ENCODE results near the gene IFNA17.
"Not testable (repeated sequence)": the region's sequence is repeated elsewhere in the genome, so short reads cannot be mapped to it uniquely, and the experiment has no call there.

The IFNA17 gene

GRCh38 chr9:21210311-21210710 lies 17.7 kb downstream of the IFNA17 start:
- DNase-seq = no peak

DNA sequence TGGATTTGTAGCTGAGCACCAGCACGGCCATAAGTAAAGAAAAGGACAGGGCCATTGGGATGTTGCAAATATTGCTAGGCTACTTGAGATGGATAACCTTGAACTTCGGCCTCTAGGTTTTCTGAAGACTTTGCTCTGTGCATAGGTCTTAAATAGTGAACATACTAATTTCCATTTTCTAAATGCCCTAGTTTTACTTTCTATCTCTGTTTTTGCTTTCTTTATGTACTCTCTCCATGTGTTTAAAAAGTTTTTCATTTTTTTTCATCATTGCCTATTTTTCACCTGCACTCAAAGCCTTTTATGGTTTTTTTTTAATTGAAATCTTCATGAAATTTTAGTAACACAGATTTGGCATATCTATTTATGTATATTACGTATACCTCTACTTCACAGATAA lies 21.0 kb downstream of the IFNA17 start, which contains the start of gene IFNA10:
TSS of gene IFNA10 (minus strand) at position 101 of the 400 bp plus-strand sequence. CDS start at position 55, 46 bp downstream.
- DNase-seq = not testable (repeated sequence)

DNA sequence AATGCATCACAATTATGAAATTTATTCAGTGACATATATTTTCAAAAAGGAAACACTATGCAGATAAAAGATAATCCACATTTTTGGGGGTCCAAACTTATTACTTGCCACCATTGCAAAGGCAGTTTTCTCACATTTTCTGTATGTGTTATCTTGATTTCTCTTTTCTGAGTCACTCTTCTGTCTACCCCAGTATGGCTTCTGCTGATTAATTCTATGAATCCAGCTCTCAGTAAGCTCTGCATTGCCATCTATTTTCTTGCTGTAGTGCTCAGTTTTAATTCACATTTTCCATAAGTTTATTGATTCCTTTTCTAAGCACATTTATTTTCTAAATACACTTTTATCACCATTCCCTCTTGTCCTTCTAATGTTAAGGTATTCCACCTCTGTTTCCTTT lies 22.8 kb downstream of the IFNA17 start:
- no peak for DNase-seq

GRCh38 chr9:21202105-21202504 lies 25.9 kb downstream of the IFNA17 start, which contains the start of gene IFNA7:
TSS of gene IFNA7 (minus strand) at chr9:21202205. CDS start at chr9:21202165, 40 bp downstream.
- DNase-seq = not testable (repeated sequence)

DNA sequence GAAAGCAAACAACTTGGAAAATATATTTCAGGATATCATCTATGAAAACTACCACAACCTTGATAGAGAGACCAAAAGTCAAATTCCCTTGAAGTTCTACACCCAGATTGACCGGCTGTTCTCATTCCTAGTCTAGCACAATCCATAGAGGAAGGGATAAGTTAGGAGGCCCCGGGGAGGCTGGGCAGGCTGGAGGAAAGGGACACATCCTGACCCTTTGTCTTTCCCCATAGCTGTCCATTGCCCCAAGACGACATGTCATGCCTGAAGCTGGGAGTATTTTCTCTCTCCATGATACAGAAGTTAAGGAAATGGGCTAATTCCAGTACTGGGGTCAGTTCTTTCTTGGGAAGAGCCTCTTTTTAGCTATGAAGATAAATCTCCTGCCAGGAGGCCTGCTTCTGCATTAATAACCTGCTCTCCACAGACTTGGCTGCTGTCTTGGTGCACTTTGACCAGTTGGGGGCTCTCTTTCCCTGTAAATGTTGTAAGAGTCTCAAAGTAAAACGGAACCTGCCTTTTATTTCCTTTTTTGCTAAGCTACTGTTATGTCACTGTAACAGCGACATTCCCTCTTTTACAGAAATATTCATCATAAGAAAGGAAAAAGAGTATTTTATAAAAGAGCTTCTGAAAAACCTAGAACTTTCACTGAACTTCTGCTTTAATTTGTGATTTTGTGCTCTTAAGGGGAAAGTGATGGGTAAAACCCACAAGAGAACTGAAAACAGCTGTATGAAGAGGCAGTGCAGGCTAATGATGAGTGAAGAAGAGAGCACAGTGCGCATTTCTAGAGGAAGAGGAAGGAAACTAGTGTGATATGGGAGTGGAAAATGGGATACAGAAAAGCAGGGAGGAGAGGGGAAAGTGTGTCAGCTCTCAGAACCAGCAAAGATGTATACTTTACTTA lies 32.9 kb downstream of the IFNA17 start:
- DNase-seq = peak; percentile 1

GRCh38 chr9:21187487-21187886 lies 40.5 kb downstream of the IFNA17 start, which contains the start of gene IFNA4:
TSS of gene IFNA4 (minus strand) at chr9:21187587. CDS start at chr9:21187531, 56 bp downstream.
- not testable (repeated sequence) for DNase-seq

GRCh38 chr9:21182810-21183736 lies 44.9 kb downstream of the IFNA17 start:
- DNase-seq = peak; percentile 0
